Mesendoderm (in vitro differentiated cells): ENCODE measurements around the gene SIGLEC9.

Experiments used
- DNase-seq: peaks from one replicate; pipeline ENCODE4 v3.0.0; 2013
- H2AK5ac ChIP-seq: 2 replicates; pipeline ENCODE4 v1.6.1; 2013; ENCODE audit warnings: low read length, inconsistent platforms
- H2BK120ac ChIP-seq: 2 replicates; pipeline ENCODE4 v1.6.1; 2013; ENCODE audit warnings: low read depth, mild to moderate bottlenecking, low read length, moderate library complexity, mixed read lengths
- H2BK15ac ChIP-seq: replicated peaks from 2 replicates; pipeline ENCODE4 v1.6.1; 2013; ENCODE audit warnings: low read depth, mild to moderate bottlenecking, moderate library complexity
- H2BK5ac ChIP-seq: 2 replicates; pipeline ENCODE4 v1.6.1; 2013; ENCODE audit warnings: low read length, inconsistent platforms
- H3K18ac ChIP-seq: 2 replicates; pipeline ENCODE4 v1.6.1; 2013; ENCODE audit warnings: mild to moderate bottlenecking, low read length, mixed read lengths
- H3K23ac ChIP-seq: one replicate; pipeline ENCODE4 v1.6.1; 2013; ENCODE audit warnings: low read length
- H3K27ac ChIP-seq: 2 replicates; pipeline ENCODE4 v1.5.1; 2013; ENCODE audit warnings: low read depth, mild to moderate bottlenecking, inconsistent platforms, low read length, moderate library complexity
- H3K27me3 ChIP-seq: 2 replicates; pipeline ENCODE4 v1.6.1; 2013; ENCODE audit warnings: low read length, control low read depth, mild to moderate bottlenecking, inconsistent platforms; ENCODE audit not compliant: insufficient read depth, poor library complexity
- H3K36me3 ChIP-seq: 2 replicates; pipeline ENCODE4 v1.6.1; 2013; ENCODE audit warnings: low read length, inconsistent platforms; ENCODE audit not compliant: control insufficient read depth, insufficient read depth
- H3K4ac ChIP-seq: one replicate; pipeline ENCODE4 v1.6.1; 2013; ENCODE audit warnings: low read depth, mild to moderate bottlenecking, low read length, moderate library complexity
- H3K4me1 ChIP-seq: 2 replicates; pipeline ENCODE4 v1.6.1; 2013; ENCODE audit warnings: low read depth, low read length, inconsistent platforms; ENCODE audit not compliant: control insufficient read depth
- H3K4me2 ChIP-seq: 2 replicates; pipeline ENCODE4 v1.6.1; 2013; ENCODE audit warnings: low read length
- H3K4me3 ChIP-seq: 2 replicates; pipeline ENCODE4 v1.5.1; 2013; ENCODE audit warnings: mild to moderate bottlenecking, low read length
- H3K56ac ChIP-seq: one replicate; pipeline ENCODE4 v1.6.1; 2013; ENCODE audit warnings: low read length
- H3K79me1 ChIP-seq: 2 replicates; pipeline ENCODE4 v1.6.1; 2013; ENCODE audit warnings: low read length, inconsistent platforms
- H3K79me2 ChIP-seq: 2 replicates; pipeline ENCODE4 v1.6.1; 2013; ENCODE audit warnings: mild to moderate bottlenecking, low read length; ENCODE audit not compliant: control insufficient read depth, insufficient read depth
- H3K9ac ChIP-seq: 2 replicates; pipeline ENCODE4 v1.6.1; 2013; ENCODE audit warnings: low read length, inconsistent platforms
- H4K5ac ChIP-seq: one replicate; pipeline ENCODE4 v1.6.1; 2013; ENCODE audit warnings: low read length
- H4K8ac ChIP-seq: one replicate; pipeline ENCODE4 v1.6.1; 2013; ENCODE audit warnings: low read depth, mild to moderate bottlenecking, control low read depth, low read length, moderate library complexity
- WGBS: extraction: QIAGEN DNeasy Blood & Tissue Kit; methylation state at CpG from one replicate; pipeline ENCODE4 v1.1.7; 2013; ENCODE audit warnings: low lambda C conversion rate, missing lambda C conversion rate; ENCODE audit not compliant: insufficient coverage; ENCODE audit errors: extremely low coverage; 5-methylcytosine and 5-hydroxymethylcytosine counted together

Gene SIGLEC9

DNA sequence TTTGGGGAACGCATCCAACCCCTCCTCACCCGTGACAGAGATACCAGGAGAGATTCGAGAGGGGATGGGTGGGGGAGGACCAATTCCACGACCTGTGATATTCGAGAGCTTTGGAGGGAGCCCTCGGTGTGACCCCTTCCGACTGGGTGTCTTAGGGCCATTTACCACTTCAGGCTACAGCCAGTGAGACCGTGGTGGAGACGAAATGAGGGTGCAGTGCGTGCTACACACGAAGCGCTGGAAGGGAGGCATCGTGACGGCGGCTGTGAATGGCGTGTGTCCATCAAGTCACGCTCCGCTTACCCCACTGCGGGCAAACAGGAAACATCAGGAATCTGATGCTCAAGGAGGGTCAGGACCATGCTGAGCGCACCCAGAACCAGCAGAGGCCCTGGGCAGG, 26.9 kb upstream of the SIGLEC9 start:
- Histone ChIP-seq H2BK120ac (no peak overlapping the region), H3K4me2 (no peak overlapping the region), H3K36me3 (no peaks in the 10 kb centered on the region), H3K27ac (no peak overlapping the region), H3K18ac (no peak overlapping the region), H2BK15ac (no peak overlapping the region), H3K56ac (no peak overlapping the region), H3K79me1 (no peaks in the 10 kb centered on the region), H3K4ac (no peak overlapping the region), H4K5ac (no peak overlapping the region), H2BK5ac (no peak overlapping the region), H3K27me3 (no peaks in the 10 kb centered on the region), H3K79me2 (no peaks in the 10 kb centered on the region), H4K8ac (no peak overlapping the region), H2AK5ac (no peak overlapping the region), H3K4me1 (no peaks in the 10 kb centered on the region), H3K4me3 (no peak overlapping the region), H3K23ac (no peak overlapping the region), H3K9ac (no peak overlapping the region)
- DNase-seq = no peak
- no CpG with 5 or more reads among the region's 20 CpGs for WGBS

DNA sequence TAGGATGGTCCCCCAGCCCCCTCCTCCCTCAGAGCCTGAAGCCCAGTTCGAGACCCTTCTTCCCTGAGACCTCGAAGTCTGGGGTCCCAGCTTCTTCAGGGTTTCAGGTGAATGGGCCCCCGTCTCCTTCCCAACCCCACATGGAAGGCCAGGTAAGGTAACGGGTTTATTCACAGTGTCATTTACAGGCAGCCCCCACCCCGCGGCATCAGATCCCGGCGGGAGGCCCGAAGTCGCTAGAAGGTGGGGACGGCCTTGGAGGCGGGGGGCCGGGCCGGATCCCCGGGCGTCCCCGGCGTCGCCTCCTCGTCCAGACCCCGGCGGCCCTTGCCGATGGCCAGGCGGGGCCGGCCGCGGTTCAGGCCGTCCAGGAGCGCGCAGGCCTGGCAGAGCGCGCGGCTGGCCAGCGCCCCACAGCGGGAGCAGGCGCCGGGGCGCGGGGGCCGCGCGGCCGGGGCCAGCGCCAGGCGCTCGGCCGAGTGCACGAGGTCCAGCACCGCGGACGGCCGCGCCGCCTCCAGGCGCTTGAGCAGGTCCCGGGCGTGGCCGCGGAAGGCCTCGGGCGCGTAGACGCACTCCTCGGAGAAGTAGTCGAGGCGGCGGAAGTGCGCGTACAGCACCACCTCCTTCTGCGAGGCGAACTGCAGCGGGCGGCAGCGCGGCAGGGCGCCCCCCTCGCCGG, 26.2 kb upstream of the SIGLEC9 start:
- no peak for DNase-seq
- H2BK120ac ChIP-seq = no peak overlapping the region
- H3K36me3 ChIP-seq = no peaks in the 10 kb centered on the region

DNA sequence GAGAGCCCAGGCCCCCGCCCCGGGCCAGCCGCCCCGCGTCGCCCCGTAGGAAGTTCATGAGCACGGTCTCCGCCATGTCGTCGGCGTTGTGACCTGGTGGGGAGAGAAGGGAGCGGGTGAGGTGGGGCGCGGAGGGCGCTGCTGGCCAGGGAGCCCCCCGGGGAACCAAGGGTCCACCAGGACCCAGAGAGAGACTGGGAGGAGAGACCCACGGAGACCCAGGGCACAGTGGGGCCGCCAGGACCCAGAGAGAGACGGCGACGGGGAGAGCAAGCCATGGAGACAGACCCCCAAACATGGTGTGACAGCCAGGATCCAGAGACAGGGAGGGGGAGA, 25.7 kb upstream of the SIGLEC9 start:
- H3K4me1 ChIP-seq = no peaks in the 10 kb centered on the region
- no peak overlapping the region for H2AK5ac ChIP-seq
- no peaks in the 10 kb centered on the region for H3K79me1 ChIP-seq
- no peak overlapping the region for H4K5ac ChIP-seq
- no peak overlapping the region for H3K4me2 ChIP-seq
- WGBS = no CpG with 5 or more reads among the region's 22 CpGs
- no peak overlapping the region for H4K8ac ChIP-seq
- no peak overlapping the region for H3K27ac ChIP-seq
- H2BK15ac ChIP-seq = no peak overlapping the region
- H2BK120ac ChIP-seq = no peak overlapping the region
- no peaks in the 10 kb centered on the region for H3K36me3 ChIP-seq
- H3K4ac ChIP-seq = no peak overlapping the region
- no peaks in the 10 kb centered on the region for H3K79me2 ChIP-seq
- H2BK5ac ChIP-seq = no peak overlapping the region
- no peak overlapping the region for H3K4me3 ChIP-seq
- H3K23ac ChIP-seq = no peak overlapping the region
- no peak overlapping the region for H3K56ac ChIP-seq
- no peak for DNase-seq
- no peak overlapping the region for H3K9ac ChIP-seq
- H3K18ac ChIP-seq = no peak overlapping the region
- no peaks in the 10 kb centered on the region for H3K27me3 ChIP-seq

More for the DNA sequence above, 26.2 kb upstream of the SIGLEC9 start:
- WGBS = no CpG with 5 or more reads among the region's 78 CpGs
- no peak overlapping the region for H4K8ac ChIP-seq
- H3K4me2 ChIP-seq = no peak overlapping the region
- no peak overlapping the region for H3K23ac ChIP-seq
- no peak overlapping the region for H3K4me3 ChIP-seq
- H3K9ac ChIP-seq = no peak overlapping the region
- H3K79me1 ChIP-seq = no peaks in the 10 kb centered on the region
- no peak overlapping the region for H2AK5ac ChIP-seq
- H2BK15ac ChIP-seq = no peak overlapping the region
- no peak overlapping the region for H3K56ac ChIP-seq
- no peak overlapping the region for H2BK5ac ChIP-seq
- no peaks in the 10 kb centered on the region for H3K79me2 ChIP-seq
- no peak overlapping the region for H3K27ac ChIP-seq
- H3K4ac ChIP-seq = no peak overlapping the region
- no peaks in the 10 kb centered on the region for H3K27me3 ChIP-seq
- no peaks in the 10 kb centered on the region for H3K4me1 ChIP-seq
- H3K18ac ChIP-seq = no peak overlapping the region
- H4K5ac ChIP-seq = no peak overlapping the region

DNA sequence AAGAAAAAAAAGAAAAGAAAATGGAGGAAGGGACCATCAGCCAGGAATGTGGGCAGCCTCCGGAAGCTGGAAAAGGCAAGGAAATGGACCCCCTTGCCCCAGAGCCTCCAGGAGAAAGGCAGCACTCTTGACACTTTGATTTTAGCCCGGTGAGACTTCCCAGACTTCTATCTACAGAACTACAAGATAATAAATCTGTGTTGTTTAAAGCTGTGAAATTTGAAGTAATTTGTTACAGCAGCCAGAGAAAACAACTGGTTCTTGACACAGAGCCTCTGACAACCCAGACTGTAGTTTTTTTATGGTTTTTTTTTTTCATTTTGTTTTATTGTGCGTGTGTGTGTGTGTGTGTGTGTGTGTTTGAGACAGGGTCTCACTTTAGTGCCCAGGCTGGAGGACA, 24.1 kb upstream of the SIGLEC9 start:
- WGBS = no CpG with 5 or more reads among the region's 3 CpGs
- Histone ChIP-seq H3K4me3 (no peak overlapping the region), H3K27ac (no peak overlapping the region), H2BK15ac (no peak overlapping the region), H4K5ac (no peak overlapping the region), H3K4me2 (no peak overlapping the region), H2BK120ac (no peak overlapping the region), H3K56ac (no peak overlapping the region), H3K4me1 (no peaks in the 10 kb centered on the region), H3K79me2 (no peaks in the 10 kb centered on the region), H3K23ac (no peak overlapping the region), H3K4ac (no peak overlapping the region), H2AK5ac (no peak overlapping the region), H2BK5ac (no peak overlapping the region), H3K18ac (no peak overlapping the region), H3K27me3 (no peaks in the 10 kb centered on the region), H3K79me1 (no peaks in the 10 kb centered on the region), H3K36me3 (no peaks in the 10 kb centered on the region), H4K8ac (no peak overlapping the region), H3K9ac (no peak overlapping the region)
- no peak for DNase-seq

- Histone ChIP-seq H4K8ac (no peak overlapping the region), H3K36me3 (no peaks in the 10 kb centered on the region), H3K56ac (no peak overlapping the region), H3K4ac (no peak overlapping the region), H3K4me3 (no peak overlapping the region), H2AK5ac (no peak overlapping the region), H3K4me2 (no peak overlapping the region), H3K27ac (no peak overlapping the region), H2BK15ac (no peak overlapping the region), H3K18ac (no peak overlapping the region), H3K79me2 (no peaks in the 10 kb centered on the region), H3K9ac (no peak overlapping the region), H3K23ac (no peak overlapping the region), H3K27me3 (no peaks in the 10 kb centered on the region), H3K79me1 (no peaks in the 10 kb centered on the region), H2BK120ac (no peak overlapping the region), H3K4me1 (no peaks in the 10 kb centered on the region), H4K5ac (no peak overlapping the region), H2BK5ac (no peak overlapping the region)
- no CpG with 5 or more reads among the region's 5 CpGs for WGBS
- DNase-seq = no peak
Measured at GRCh38 chr19:51101171-51101865, 23.4 kb upstream of the SIGLEC9 start.

DNA sequence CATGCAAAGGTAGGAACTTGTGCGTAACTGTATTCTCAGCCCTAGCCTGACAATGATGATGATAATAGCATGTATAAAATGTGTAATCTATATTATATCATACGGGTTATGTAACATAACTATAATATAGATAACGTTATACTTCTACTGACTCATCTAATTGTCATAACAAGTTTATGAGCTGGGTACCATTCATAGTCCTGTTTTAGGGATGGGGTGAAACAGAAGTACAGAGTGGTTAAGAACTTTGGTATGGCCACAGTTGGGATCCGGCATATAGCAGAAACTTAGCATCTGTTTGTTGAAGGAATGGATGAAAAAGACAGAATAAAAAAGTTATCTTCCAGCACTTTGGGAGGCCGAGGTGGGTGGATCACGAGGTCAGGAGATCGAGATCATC, 21.7 kb upstream of the SIGLEC9 start:
- no peak overlapping the region for H3K56ac ChIP-seq
- H3K27me3 ChIP-seq = no peaks in the 10 kb centered on the region
- no peak overlapping the region for H3K23ac ChIP-seq
- no peak overlapping the region for H2AK5ac ChIP-seq
- no peak overlapping the region for H3K27ac ChIP-seq
- no peaks in the 10 kb centered on the region for H3K4me1 ChIP-seq
- no peak overlapping the region for H4K5ac ChIP-seq
- no CpG with 5 or more reads among the region's 7 CpGs for WGBS
- H3K4me2 ChIP-seq = no peak overlapping the region
- no peaks in the 10 kb centered on the region for H3K36me3 ChIP-seq
- H3K79me2 ChIP-seq = no peaks in the 10 kb centered on the region
- no peak overlapping the region for H2BK15ac ChIP-seq
- H3K4ac ChIP-seq = no peak overlapping the region
- H3K18ac ChIP-seq = no peak overlapping the region
- H3K9ac ChIP-seq = no peak overlapping the region
- peaks cover 4% of the 10 kb centered on the region for H3K79me1 ChIP-seq
- DNase-seq = no peak
- H2BK120ac ChIP-seq = no peak overlapping the region
- no peak overlapping the region for H3K4me3 ChIP-seq
- H4K8ac ChIP-seq = no peak overlapping the region
- no peak overlapping the region for H2BK5ac ChIP-seq
